Neural crest cell (in vitro differentiated cells): Measurements from ENCODE around the gene SH3GL3. TPM values are rescaled to one million over a fixed set of nuclear protein-coding genes. Genes with fewer than 3 reads are reported as not detected.

Experiments used
- DNase-seq: peaks from one replicate; pipeline ENCODE4 v3.0.0; 2021; ENCODE audit warnings: low read depth, mixed read lengths, low spot score
- H3K27ac Mint-ChIP-seq: one replicate; pipeline ENCODE4 v1.8.0; 2021; ENCODE audit warnings: mild to moderate bottlenecking, mixed read lengths; ENCODE audit not compliant: unreplicated experiment
- H3K27me3 Mint-ChIP-seq: 2 replicates; pipeline ENCODE4 v1.8.0; 2021; ENCODE audit warnings: low read depth, mild to moderate bottlenecking, mixed read lengths
- H3K36me3 Mint-ChIP-seq: 2 replicates; pipeline ENCODE4 v1.8.0; 2021; ENCODE audit warnings: low read depth, mild to moderate bottlenecking, mixed read lengths
- H3K4me1 Mint-ChIP-seq: 2 replicates; pipeline ENCODE4 v1.8.0; 2021; ENCODE audit warnings: mixed read lengths
- H3K4me3 Mint-ChIP-seq: one replicate; pipeline ENCODE4 v1.8.0; 2021; ENCODE audit warnings: mild to moderate bottlenecking, mixed read lengths
- H3K9me3 Mint-ChIP-seq: 2 replicates; pipeline ENCODE4 v1.8.0; 2021; ENCODE audit warnings: mixed read lengths
- CTCF ChIP-seq: fragments of 200-600 bp; sonication (generic); conservative IDR thresholded peaks from 2 replicates; pipeline ENCODE4 v1.5.0; 2021; ENCODE audit warnings: antibody characterized with exemption, mild to moderate bottlenecking
- total RNA-seq: library from RNA; stranded (reverse); gene quantifications from 2 replicates; pipeline ENCODE4 v1.2.1, GENCODE V29; 2021

The SH3GL3 gene
- total RNA-seq, 1 donor from 2014 or later: 1.4 TPM

- Mint-ChIP-seq H3K4me3 (no peak overlapping the region), H3K27ac (no peak overlapping the region), H3K36me3 (no peaks in the 10 kb centered on the region), H3K4me1 (no peaks in the 10 kb centered on the region), H3K9me3 (peaks cover 9% of the 10 kb centered on the region), H3K27me3 (peaks cover 2% of the 10 kb centered on the region)
- no peak for DNase-seq
- TF ChIP-seq CTCF: no peak
These were observed 158.2 kb downstream of the SH3GL3 start for GRCh38 chr15:83605111-83605945.

- TF ChIP-seq CTCF: no peak
- no peak overlapping the region for H3K27ac Mint-ChIP-seq
- H3K36me3 Mint-ChIP-seq: no peaks in the 10 kb centered on the region
- H3K4me3 Mint-ChIP-seq: no peak overlapping the region
- H3K4me1 Mint-ChIP-seq: peaks cover 5% of the 10 kb centered on the region
- peaks cover 2% of the 10 kb centered on the region for H3K27me3 Mint-ChIP-seq
- no peak for DNase-seq
- no peaks in the 10 kb centered on the region for H3K9me3 Mint-ChIP-seq
These were observed 163.0 kb downstream of the SH3GL3 start for GRCh38 chr15:83610132-83610531.

GRCh38 chr15:83610901-83611685 lies 164.0 kb downstream of the SH3GL3 start:
- peaks cover 2% of the 10 kb centered on the region for H3K27me3 Mint-ChIP-seq
- no peak overlapping the region for H3K27ac Mint-ChIP-seq
- no peaks in the 10 kb centered on the region for H3K9me3 Mint-ChIP-seq
- H3K4me1 Mint-ChIP-seq: peaks cover 5% of the 10 kb centered on the region
- no peak overlapping the region for H3K4me3 Mint-ChIP-seq
- no peak for DNase-seq
- no peaks in the 10 kb centered on the region for H3K36me3 Mint-ChIP-seq
- no peak for TF ChIP-seq CTCF

- Mint-ChIP-seq H3K27me3 (no peaks in the 10 kb centered on the region), H3K4me1 (peaks cover 5% of the 10 kb centered on the region), H3K9me3 (no peaks in the 10 kb centered on the region), H3K27ac (no peak overlapping the region), H3K36me3 (no peaks in the 10 kb centered on the region), H3K4me3 (no peak overlapping the region)
- TF ChIP-seq CTCF: no peak
- DNase-seq: no peak
These were observed 165.1 kb downstream of the SH3GL3 start for GRCh38 chr15:83612226-83612625.

GRCh38 chr15:83612898-83613635 lies 165.9 kb downstream of the SH3GL3 start:
- H3K27ac Mint-ChIP-seq: no peak overlapping the region
- no peak for TF ChIP-seq CTCF

More at GRCh38 chr15:83612898-83613635, 165.9 kb downstream of the SH3GL3 start:
- no peaks in the 10 kb centered on the region for H3K27me3 Mint-ChIP-seq
- H3K4me1 Mint-ChIP-seq: peaks cover 5% of the 10 kb centered on the region
- H3K9me3 Mint-ChIP-seq: no peaks in the 10 kb centered on the region
- no peak for DNase-seq
- H3K36me3 Mint-ChIP-seq: no peaks in the 10 kb centered on the region
- no peak overlapping the region for H3K4me3 Mint-ChIP-seq
